Measurements from ENCODE around the gene RBMS3. TPM values are rescaled to one million over a fixed set of nuclear protein-coding genes. Genes with fewer than 3 reads are reported as not detected.

Gene RBMS3
- total RNA-seq, 1 experiment from 2014 or later = 5.9 TPM

- Histone ChIP-seq H3K4me3 (ENCODE audit: low read depth, low read length, poor library complexity, severe bottlenecking) (no peak overlapping the region), H3K27me3 (replicated peaks; ENCODE audit: insufficient read depth, low read depth, low read length, poor library complexity) (no peaks in the 10 kb centered on the region), H3K36me3 (ENCODE audit: insufficient read depth, low read length, poor library complexity, severe bottlenecking) (no peaks in the 10 kb centered on the region), H3K27ac (ENCODE audit: low read depth, low read length, poor library complexity, severe bottlenecking) (no peak overlapping the region), H3K9me3 (ENCODE audit: low read depth, low read length, poor library complexity, severe bottlenecking) (no peaks in the 10 kb centered on the region), H3K4me1 (ENCODE audit: insufficient read depth, low read length, poor library complexity, severe bottlenecking) (peaks cover 38% of the 10 kb centered on the region)
- TF ChIP-seq, protein P1, sequence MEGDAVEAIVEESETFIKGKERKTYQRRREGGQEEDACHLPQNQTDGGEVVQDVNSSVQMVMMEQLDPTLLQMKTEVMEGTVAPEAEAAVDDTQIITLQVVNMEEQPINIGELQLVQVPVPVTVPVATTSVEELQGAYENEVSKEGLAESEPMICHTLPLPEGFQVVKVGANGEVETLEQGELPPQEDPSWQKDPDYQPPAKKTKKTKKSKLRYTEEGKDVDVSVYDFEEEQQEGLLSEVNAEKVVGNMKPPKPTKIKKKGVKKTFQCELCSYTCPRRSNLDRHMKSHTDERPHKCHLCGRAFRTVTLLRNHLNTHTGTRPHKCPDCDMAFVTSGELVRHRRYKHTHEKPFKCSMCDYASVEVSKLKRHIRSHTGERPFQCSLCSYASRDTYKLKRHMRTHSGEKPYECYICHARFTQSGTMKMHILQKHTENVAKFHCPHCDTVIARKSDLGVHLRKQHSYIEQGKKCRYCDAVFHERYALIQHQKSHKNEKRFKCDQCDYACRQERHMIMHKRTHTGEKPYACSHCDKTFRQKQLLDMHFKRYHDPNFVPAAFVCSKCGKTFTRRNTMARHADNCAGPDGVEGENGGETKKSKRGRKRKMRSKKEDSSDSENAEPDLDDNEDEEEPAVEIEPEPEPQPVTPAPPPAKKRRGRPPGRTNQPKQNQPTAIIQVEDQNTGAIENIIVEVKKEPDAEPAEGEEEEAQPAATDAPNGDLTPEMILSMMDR (conservative IDR thresholded peaks at IDR 0.05; ENCODE audit: low read depth, low read length) = no peak
- no peak for TF ChIP-seq EZH2 (IDR thresholded peaks at IDR 0.05; ENCODE audit: borderline replicate concordance, low read depth, low read length, poor library complexity, severe bottlenecking)
- DNase-seq (ENCODE audit: low spot score) = no peak
- intact Hi-C loops (cut with micrococcal nuclease; ENCODE audit: unreplicated experiment) = no loop called here
- CTCF ChIA-PET = no interaction called here
- POLR2A ChIA-PET (ENCODE audit: low non-redundant PET) = no interaction called here
- no TSS peak for BruUV-seq (replicated peaks)
Observed at GRCh38 chr3:29426302-29427226, 145.7 kb downstream of the RBMS3 start.

DNA sequence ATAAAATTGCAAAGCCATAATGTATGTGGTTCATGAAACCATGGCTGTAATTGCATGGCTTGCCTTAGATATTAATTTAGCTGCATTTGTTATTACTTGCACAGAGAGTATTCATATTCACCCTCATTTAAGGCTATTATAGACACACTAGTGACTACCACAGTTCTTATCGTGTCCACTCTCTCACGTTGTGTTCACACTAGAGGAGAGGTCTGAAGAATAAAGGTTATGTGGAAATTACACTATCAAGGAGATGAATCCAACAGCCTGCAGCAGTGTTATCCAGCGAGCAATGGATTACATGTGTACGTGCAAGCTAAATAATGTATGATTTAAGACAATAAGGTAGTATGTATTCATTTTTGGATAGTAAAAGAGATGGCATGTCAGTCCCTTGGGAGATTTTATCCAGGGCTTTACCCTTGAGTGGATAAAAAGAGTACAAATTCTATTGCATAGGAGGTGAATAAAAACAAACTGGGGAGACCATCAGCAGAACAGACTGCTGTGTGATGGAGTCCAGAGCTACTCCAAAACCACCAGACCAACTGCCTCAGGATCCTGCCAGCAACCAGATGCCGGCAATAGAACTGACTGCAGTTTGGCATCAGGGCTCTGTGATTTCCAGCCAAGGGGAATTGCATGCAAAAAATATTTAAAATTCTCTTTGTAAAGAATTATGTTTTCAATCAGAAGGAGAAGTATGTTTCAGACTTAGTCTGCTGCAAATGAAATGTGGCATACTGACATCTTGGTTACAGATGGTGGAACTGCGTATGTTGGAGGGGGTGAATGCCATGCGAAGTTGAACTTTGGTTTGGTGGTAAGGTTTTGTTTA lies 146.6 kb downstream of the RBMS3 start:
- H3K27ac ChIP-seq (ENCODE audit: low read depth, low read length, poor library complexity, severe bottlenecking) = no peak overlapping the region
- intact Hi-C loops (cut with micrococcal nuclease; ENCODE audit: unreplicated experiment) = no loop called here
- no TSS peak for BruUV-seq (replicated peaks)

DNA sequence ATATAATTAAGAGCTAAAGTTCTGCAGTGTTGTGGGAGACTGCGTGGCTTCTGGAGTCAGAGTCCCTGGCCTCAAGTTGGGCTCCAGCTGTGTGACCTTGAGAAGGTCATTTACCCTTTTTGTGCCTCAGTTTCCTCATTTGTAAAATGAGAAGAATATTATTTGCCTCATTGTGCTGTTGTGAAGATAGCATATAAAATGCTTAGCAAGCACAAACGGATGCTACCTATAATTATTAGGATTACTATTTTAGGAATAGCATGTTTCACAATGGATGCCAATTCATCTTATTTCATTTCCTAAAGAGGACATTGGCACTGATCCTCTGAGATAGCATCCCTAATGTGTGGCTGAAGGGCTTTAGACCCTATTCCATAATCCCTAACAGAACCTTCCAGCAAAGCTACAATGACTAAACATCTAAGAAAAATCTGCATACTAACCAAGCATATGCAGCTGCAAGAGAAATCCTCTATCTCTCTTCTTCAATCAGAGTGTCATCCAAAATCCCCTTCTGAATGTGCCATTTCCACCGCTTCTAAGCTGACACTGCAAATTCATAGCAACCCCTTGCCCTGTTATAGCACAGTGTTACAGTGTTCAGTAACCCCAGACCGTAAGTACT lies 148.3 kb downstream of the RBMS3 start:
- CTCF ChIA-PET = no interaction called here
- POLR2A ChIA-PET (ENCODE audit: low non-redundant PET) = no interaction called here
- no TSS peak for BruUV-seq (replicated peaks)

More for the DNA sequence above, 146.6 kb downstream of the RBMS3 start:
- CTCF ChIA-PET = no interaction called here
- no peaks in the 10 kb centered on the region for H3K36me3 ChIP-seq (ENCODE audit: insufficient read depth, low read length, poor library complexity, severe bottlenecking)
- H3K4me3 ChIP-seq (ENCODE audit: low read depth, low read length, poor library complexity, severe bottlenecking) = no peak overlapping the region
- TF ChIP-seq EZH2 (IDR thresholded peaks at IDR 0.05; ENCODE audit: borderline replicate concordance, low read depth, low read length, poor library complexity, severe bottlenecking) = no peak
- TF ChIP-seq, protein P1 (conservative IDR thresholded peaks at IDR 0.05; ENCODE audit: low read depth, low read length) = no peak
- peaks cover 38% of the 10 kb centered on the region for H3K4me1 ChIP-seq (ENCODE audit: insufficient read depth, low read length, poor library complexity, severe bottlenecking)
- no peak for DNase-seq (ENCODE audit: low spot score)
- no peaks in the 10 kb centered on the region for H3K9me3 ChIP-seq (ENCODE audit: low read depth, low read length, poor library complexity, severe bottlenecking)
- H3K27me3 ChIP-seq (replicated peaks; ENCODE audit: insufficient read depth, low read depth, low read length, poor library complexity) = no peaks in the 10 kb centered on the region
- POLR2A ChIA-PET (ENCODE audit: low non-redundant PET) = no interaction called here

More for the DNA sequence above, 148.3 kb downstream of the RBMS3 start:
- no peak for TF ChIP-seq EZH2 (IDR thresholded peaks at IDR 0.05; ENCODE audit: borderline replicate concordance, low read depth, low read length, poor library complexity, severe bottlenecking)
- TF ChIP-seq, protein P1 (conservative IDR thresholded peaks at IDR 0.05; ENCODE audit: low read depth, low read length) = no peak
- Histone ChIP-seq H3K4me1 (ENCODE audit: insufficient read depth, low read length, poor library complexity, severe bottlenecking) (peaks cover 31% of the 10 kb centered on the region), H3K4me3 (ENCODE audit: low read depth, low read length, poor library complexity, severe bottlenecking) (no peak overlapping the region), H3K9me3 (ENCODE audit: low read depth, low read length, poor library complexity, severe bottlenecking) (no peaks in the 10 kb centered on the region), H3K27ac (ENCODE audit: low read depth, low read length, poor library complexity, severe bottlenecking) (no peak overlapping the region), H3K36me3 (ENCODE audit: insufficient read depth, low read length, poor library complexity, severe bottlenecking) (no peaks in the 10 kb centered on the region), H3K27me3 (replicated peaks; ENCODE audit: insufficient read depth, low read depth, low read length, poor library complexity) (no peaks in the 10 kb centered on the region)
- intact Hi-C loops (cut with micrococcal nuclease; ENCODE audit: unreplicated experiment) = no loop called here
- DNase-seq (ENCODE audit: low spot score) = peak; percentile 31

Measured in A673 (cell line).